SIG-M5 treated with dmso at 0.1 percent for 504 hours (cell line): ENCODE results near the gene CTAG1B.
"Not testable (repeated sequence)": the region's sequence is repeated elsewhere in the genome, so short reads cannot be mapped to it uniquely, and the experiment has no call there.

Experiments used
- DNase-seq: peaks from one replicate; lab custom pipeline; 2025; ENCODE audit not compliant: unreplicated experiment; lab: John Stamatoyannopoulos, UW

The CTAG1B gene

GRCh38 chrX:154590415-154590814 lies 28.7 kb downstream of the CTAG1B start:
- DNase-seq: not testable (repeated sequence)

- DNase-seq: not testable (repeated sequence)
Observed at GRCh38 chrX:154584585-154585183, 34.4 kb downstream of the CTAG1B start, which contains the start of gene CTAG1A. TSS of gene CTAG1A (plus strand) at chrX:154585133. CDS start at chrX:154585207, 74 bp downstream.

- not testable (repeated sequence) for DNase-seq
Observed at GRCh38 chrX:154582994-154583393, 36.1 kb downstream of the CTAG1B start.

- DNase-seq: not testable (repeated sequence)
Observed at GRCh38 chrX:154575076-154575475, 44.0 kb downstream of the CTAG1B start.

GRCh38 chrX:154573061-154573460 lies 46.0 kb downstream of the CTAG1B start:
- DNase-seq: not testable (repeated sequence)

- DNase-seq: not testable (repeated sequence)
Observed at GRCh38 chrX:154570361-154570760, 48.7 kb downstream of the CTAG1B start.
